Mesendoderm (in vitro differentiated cells): ENCODE measurements around the gene SOCS7.
A peak's percentile ranks its signal among the peaks of the same experiment; 100 is the strongest.

Source experiments
- DNase-seq: peaks from one replicate; pipeline ENCODE4 v3.0.0; 2013
- H2AK5ac ChIP-seq: 2 replicates; pipeline ENCODE4 v1.6.1; 2013; ENCODE audit warnings: low read length, inconsistent platforms
- H2BK120ac ChIP-seq: 2 replicates; pipeline ENCODE4 v1.6.1; 2013; ENCODE audit warnings: low read depth, mild to moderate bottlenecking, low read length, moderate library complexity, mixed read lengths
- H2BK15ac ChIP-seq: replicated peaks from 2 replicates; pipeline ENCODE4 v1.6.1; 2013; ENCODE audit warnings: low read depth, mild to moderate bottlenecking, moderate library complexity
- H2BK5ac ChIP-seq: 2 replicates; pipeline ENCODE4 v1.6.1; 2013; ENCODE audit warnings: low read length, inconsistent platforms
- H3K18ac ChIP-seq: 2 replicates; pipeline ENCODE4 v1.6.1; 2013; ENCODE audit warnings: mild to moderate bottlenecking, low read length, mixed read lengths
- H3K23ac ChIP-seq: one replicate; pipeline ENCODE4 v1.6.1; 2013; ENCODE audit warnings: low read length
- H3K27ac ChIP-seq: 2 replicates; pipeline ENCODE4 v1.5.1; 2013; ENCODE audit warnings: low read depth, mild to moderate bottlenecking, inconsistent platforms, low read length, moderate library complexity
- H3K27me3 ChIP-seq: 2 replicates; pipeline ENCODE4 v1.6.1; 2013; ENCODE audit warnings: low read length, control low read depth, mild to moderate bottlenecking, inconsistent platforms; ENCODE audit not compliant: insufficient read depth, poor library complexity
- H3K36me3 ChIP-seq: 2 replicates; pipeline ENCODE4 v1.6.1; 2013; ENCODE audit warnings: low read length, inconsistent platforms; ENCODE audit not compliant: control insufficient read depth, insufficient read depth
- H3K4ac ChIP-seq: one replicate; pipeline ENCODE4 v1.6.1; 2013; ENCODE audit warnings: low read depth, mild to moderate bottlenecking, low read length, moderate library complexity
- H3K4me1 ChIP-seq: 2 replicates; pipeline ENCODE4 v1.6.1; 2013; ENCODE audit warnings: low read depth, low read length, inconsistent platforms; ENCODE audit not compliant: control insufficient read depth
- H3K4me2 ChIP-seq: 2 replicates; pipeline ENCODE4 v1.6.1; 2013; ENCODE audit warnings: low read length
- H3K4me3 ChIP-seq: 2 replicates; pipeline ENCODE4 v1.5.1; 2013; ENCODE audit warnings: mild to moderate bottlenecking, low read length
- H3K56ac ChIP-seq: one replicate; pipeline ENCODE4 v1.6.1; 2013; ENCODE audit warnings: low read length
- H3K79me1 ChIP-seq: 2 replicates; pipeline ENCODE4 v1.6.1; 2013; ENCODE audit warnings: low read length, inconsistent platforms
- H3K79me2 ChIP-seq: 2 replicates; pipeline ENCODE4 v1.6.1; 2013; ENCODE audit warnings: mild to moderate bottlenecking, low read length; ENCODE audit not compliant: control insufficient read depth, insufficient read depth
- H3K9ac ChIP-seq: 2 replicates; pipeline ENCODE4 v1.6.1; 2013; ENCODE audit warnings: low read length, inconsistent platforms
- H4K5ac ChIP-seq: one replicate; pipeline ENCODE4 v1.6.1; 2013; ENCODE audit warnings: low read length
- H4K8ac ChIP-seq: one replicate; pipeline ENCODE4 v1.6.1; 2013; ENCODE audit warnings: low read depth, mild to moderate bottlenecking, control low read depth, low read length, moderate library complexity
- WGBS: extraction: QIAGEN DNeasy Blood & Tissue Kit; methylation state at CpG from one replicate; pipeline ENCODE4 v1.1.7; 2013; ENCODE audit warnings: low lambda C conversion rate, missing lambda C conversion rate; ENCODE audit not compliant: insufficient coverage; ENCODE audit errors: extremely low coverage; 5-methylcytosine and 5-hydroxymethylcytosine counted together

Gene SOCS7

DNA sequence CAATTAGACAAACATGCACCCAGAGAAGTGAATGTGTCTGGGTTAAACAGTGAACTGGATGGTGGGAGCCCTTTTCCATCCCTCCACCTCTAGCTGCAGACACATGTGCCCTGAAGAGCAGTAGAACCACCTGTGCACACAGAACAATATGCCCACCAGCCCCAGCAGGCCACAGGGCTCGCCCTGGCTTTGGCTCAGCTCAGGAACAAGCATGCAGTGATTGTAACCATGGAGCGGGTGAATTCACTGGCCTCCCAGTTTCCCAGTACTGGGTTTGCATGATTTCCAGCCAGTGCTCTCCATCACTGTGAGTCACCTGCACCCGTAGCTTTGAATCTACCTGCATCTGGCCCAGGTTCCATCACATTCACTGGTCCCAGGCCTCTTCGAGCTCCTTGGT, 13.1 kb upstream of the SOCS7 start:
- Histone ChIP-seq H2AK5ac (no peak overlapping the region), H3K4ac (no peak overlapping the region), H3K79me1 (no peaks in the 10 kb centered on the region), H3K56ac (no peak overlapping the region), H3K27me3 (no peaks in the 10 kb centered on the region), H3K18ac (no peak overlapping the region), H2BK15ac (no peak overlapping the region), H4K8ac (no peak overlapping the region), H2BK120ac (no peak overlapping the region), H3K4me2 (no peak overlapping the region), H3K23ac (no peak overlapping the region), H3K27ac (no peak overlapping the region), H3K4me1 (no peaks in the 10 kb centered on the region), H3K4me3 (no peak overlapping the region), H3K9ac (no peak overlapping the region), H4K5ac (no peak overlapping the region), H3K79me2 (no peaks in the 10 kb centered on the region), H2BK5ac (no peak overlapping the region), H3K36me3 (no peaks in the 10 kb centered on the region)
- no peak for DNase-seq
- no CpG with 5 or more reads among the region's 4 CpGs for WGBS

DNA sequence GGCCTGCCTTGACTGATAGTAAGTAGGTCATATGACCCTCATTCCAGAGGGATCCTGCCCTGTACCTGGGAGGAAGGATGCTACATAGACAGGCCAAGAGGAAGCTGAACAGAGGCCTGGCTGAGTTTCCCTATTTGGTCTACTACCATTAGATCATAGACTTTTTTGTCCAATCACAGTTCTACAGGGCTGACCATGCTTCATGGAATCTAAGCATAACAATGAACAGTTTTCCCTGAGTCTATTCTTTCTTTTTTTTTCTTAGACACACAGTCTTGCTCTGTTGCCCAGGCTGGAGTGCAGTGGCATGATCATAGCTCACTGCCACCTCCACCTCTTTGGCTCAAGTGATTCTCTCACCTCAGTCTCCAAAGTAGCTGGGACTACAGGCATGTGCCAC, 11.8 kb upstream of the SOCS7 start:
- Histone ChIP-seq H3K79me2 (no peaks in the 10 kb centered on the region), H3K79me1 (no peaks in the 10 kb centered on the region), H3K4me1 (no peaks in the 10 kb centered on the region)

GRCh38 chr17:38341035-38341721, 10.5 kb upstream of the SOCS7 start:
- Histone ChIP-seq H4K5ac (no peak overlapping the region), H3K79me1 (no peaks in the 10 kb centered on the region), H3K27me3 (no peaks in the 10 kb centered on the region), H3K9ac (no peak overlapping the region), H3K4me2 (no peak overlapping the region), H3K18ac (no peak overlapping the region), H4K8ac (no peak overlapping the region), H3K36me3 (no peaks in the 10 kb centered on the region), H2BK5ac (no peak overlapping the region), H2AK5ac (no peak overlapping the region), H3K23ac (no peak overlapping the region), H3K4ac (no peak overlapping the region), H2BK120ac (no peak overlapping the region), H2BK15ac (no peak overlapping the region), H3K79me2 (no peaks in the 10 kb centered on the region), H3K4me1 (no peaks in the 10 kb centered on the region), H3K56ac (no peak overlapping the region), H3K27ac (no peak overlapping the region), H3K4me3 (no peak overlapping the region)
- DNase-seq: peak; percentile 66
- no CpG with 5 or more reads among the region's 5 CpGs for WGBS

More for the DNA sequence above, 11.8 kb upstream of the SOCS7 start:
- Histone ChIP-seq H4K5ac (no peak overlapping the region), H4K8ac (no peak overlapping the region), H3K56ac (no peak overlapping the region), H2AK5ac (no peak overlapping the region), H3K4ac (no peak overlapping the region), H3K4me2 (no peak overlapping the region), H2BK5ac (no peak overlapping the region), H3K27me3 (no peaks in the 10 kb centered on the region), H3K23ac (no peak overlapping the region), H3K4me3 (no peak overlapping the region), H3K9ac (no peak overlapping the region), H3K36me3 (no peaks in the 10 kb centered on the region), H2BK120ac (no peak overlapping the region), H3K18ac (no peak overlapping the region), H3K27ac (no peak overlapping the region), H2BK15ac (no peak overlapping the region)
- DNase-seq: no peak

DNA sequence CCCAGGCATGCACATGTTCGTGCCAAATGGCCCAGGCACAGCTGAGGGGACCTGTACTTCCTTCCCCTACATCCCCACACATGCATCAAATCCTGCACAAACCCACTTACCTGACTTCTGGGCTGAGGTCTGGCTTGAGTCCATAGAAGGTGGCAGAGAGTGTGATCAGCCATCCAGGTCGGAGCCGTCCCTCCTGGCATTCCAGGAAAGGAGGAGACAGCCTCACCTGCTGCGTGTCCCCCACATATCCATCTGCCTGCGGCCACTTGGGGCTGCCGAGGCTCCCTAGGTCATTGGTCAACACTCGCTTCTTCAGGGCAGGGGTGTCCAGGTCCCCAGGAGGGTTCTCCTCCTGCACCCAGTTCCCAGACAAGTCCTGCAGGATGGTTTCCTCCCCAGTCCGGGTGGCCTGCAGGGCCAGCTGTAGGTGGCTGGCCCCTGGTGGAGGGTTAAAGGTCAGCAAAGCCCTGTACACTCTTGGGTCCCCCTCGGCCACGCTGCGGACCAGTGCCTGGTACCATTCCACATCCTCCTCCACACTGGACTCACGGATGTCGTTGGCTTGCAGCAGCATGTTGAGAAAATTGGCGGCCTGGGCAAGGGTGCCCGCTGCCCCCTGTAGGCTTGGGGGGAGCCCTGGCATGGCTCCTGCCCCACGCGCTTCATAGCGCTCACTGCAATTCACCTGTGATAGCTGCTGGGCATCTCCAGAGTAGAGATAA, 8.6 kb upstream of the SOCS7 start:
- no CpG with 5 or more reads among the region's 18 CpGs for WGBS
- H3K4me2 ChIP-seq: no peak overlapping the region
- no peak overlapping the region for H2AK5ac ChIP-seq
- H3K56ac ChIP-seq: no peak overlapping the region
- H4K8ac ChIP-seq: no peak overlapping the region
- DNase-seq: no peak
- H3K4ac ChIP-seq: no peak overlapping the region
- H3K18ac ChIP-seq: no peak overlapping the region
- H4K5ac ChIP-seq: no peak overlapping the region
- H3K4me3 ChIP-seq: no peak overlapping the region
- no peaks in the 10 kb centered on the region for H3K36me3 ChIP-seq
- no peak overlapping the region for H3K27ac ChIP-seq
- H2BK15ac ChIP-seq: no peak overlapping the region
- no peaks in the 10 kb centered on the region for H3K79me2 ChIP-seq
- H3K23ac ChIP-seq: peak overlapping the region; percentile 6
- no peak overlapping the region for H2BK120ac ChIP-seq
- H3K27me3 ChIP-seq: no peaks in the 10 kb centered on the region
- no peak overlapping the region for H3K9ac ChIP-seq
- no peaks in the 10 kb centered on the region for H3K79me1 ChIP-seq
- no peaks in the 10 kb centered on the region for H3K4me1 ChIP-seq
- H2BK5ac ChIP-seq: no peak overlapping the region

DNA sequence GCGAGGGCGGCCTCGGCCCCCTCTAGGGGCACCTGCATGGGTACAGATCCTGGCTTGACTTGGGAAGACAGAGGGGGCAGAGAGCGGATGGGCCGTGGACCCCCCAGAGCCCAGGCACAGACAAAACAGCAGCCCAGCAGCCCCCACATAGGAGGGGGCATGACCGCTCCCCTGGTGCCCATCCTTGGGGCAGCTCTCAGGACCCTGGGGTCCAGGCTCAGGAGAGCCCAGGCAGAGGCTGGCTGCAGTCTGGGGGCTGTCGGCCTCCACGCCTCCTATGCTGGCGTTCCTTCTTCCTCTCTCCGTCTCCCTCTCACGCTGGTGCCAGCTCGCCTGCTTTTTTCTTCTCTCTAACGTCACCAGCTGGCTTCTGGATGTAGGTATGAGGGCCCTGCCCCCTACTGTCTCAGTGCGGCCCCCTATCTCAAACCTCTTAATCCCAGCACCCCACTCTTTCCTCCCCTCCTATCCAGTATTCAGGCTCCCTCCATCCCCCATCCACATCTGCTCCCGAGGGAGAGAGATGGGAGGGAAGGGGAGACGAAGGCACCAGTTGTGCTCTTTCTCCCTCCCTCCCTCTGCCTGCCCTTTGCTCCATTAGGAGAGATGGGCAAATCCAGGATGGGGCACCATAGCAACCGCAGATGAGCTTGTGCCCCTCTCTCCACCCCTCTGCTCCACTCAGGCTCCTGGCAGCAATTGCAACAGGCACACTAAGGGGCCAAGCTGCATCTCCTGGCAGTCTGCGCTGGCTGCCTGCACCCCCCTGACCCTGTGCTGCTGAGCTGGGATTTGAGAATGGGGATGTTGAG, 7.8 kb upstream of the SOCS7 start, which contains the start of gene GPR179:
Gene GPR179 (minus strand): TSS at position 349 of the 812 bp plus-strand sequence. CDS start 167 bp downstream, at position 182.
- no peaks in the 10 kb centered on the region for H3K4me1 ChIP-seq
- H3K18ac ChIP-seq: no peak within 1 kb of the TSS
- H3K4ac ChIP-seq: no peak within 1 kb of the TSS
- H2BK5ac ChIP-seq: no peak within 1 kb of the TSS
- no peaks in the 10 kb centered on the region for H3K79me2 ChIP-seq
- WGBS: no CpG with 5 or more reads among the region's 18 CpGs
- H3K23ac ChIP-seq: peak within 1 kb of the TSS; percentile 6
- H2BK120ac ChIP-seq: no peak within 1 kb of the TSS
- H3K36me3 ChIP-seq: no peaks in the 10 kb centered on the region
- H3K56ac ChIP-seq: no peak within 1 kb of the TSS
- no peak within 1 kb of the TSS for H2BK15ac ChIP-seq
- H3K9ac ChIP-seq: no peak within 1 kb of the TSS
- no peak within 1 kb of the TSS for H3K4me3 ChIP-seq
- H4K5ac ChIP-seq: no peak within 1 kb of the TSS
- no peak within 1 kb of the TSS for H4K8ac ChIP-seq
- H3K79me1 ChIP-seq: no peaks in the 10 kb centered on the region
- no peak within 1 kb of the TSS for H2AK5ac ChIP-seq
- no peak within 1 kb of the TSS for H3K27ac ChIP-seq
- no peak for DNase-seq
- H3K27me3 ChIP-seq: no peaks in the 10 kb centered on the region
- H3K4me2 ChIP-seq: no peak within 1 kb of the TSS
